GM23248 (cell line): Measurements from ENCODE around the gene PHPT1. TPM values are rescaled to one million over a fixed set of nuclear protein-coding genes. Genes with fewer than 3 reads are reported as not detected.
"Not testable (repeated sequence)": the region's sequence is repeated elsewhere in the genome, so short reads cannot be mapped to it uniquely, and the experiment has no call there.

Experiments
- DNase-seq: peaks from one replicate; pipeline ENCODE4 v3.0.0-alpha.2; 2015
- H2AFZ ChIP-seq: fragments of 200-600 bp; sonication (generic); 2 replicates; pipeline ENCODE4 v1.6.1; 2016; ENCODE audit warnings: antibody characterized with exemption
- H3F3A ChIP-seq: fragments of 200-600 bp; sonication (generic); 2 replicates; pipeline ENCODE4 v1.6.1; 2016; ENCODE audit warnings: mild to moderate bottlenecking, antibody characterized with exemption, mixed run types; ENCODE audit not compliant: insufficient read depth
- H3K27ac ChIP-seq: fragments of 200-600 bp; sonication (generic); 2 replicates; pipeline ENCODE4 v1.5.1; 2016; ENCODE audit warnings: mild to moderate bottlenecking
- H3K27me3 ChIP-seq: fragments of 200-600 bp; sonication (generic); replicated peaks from 2 replicates; pipeline ENCODE4 v1.6.1; 2016; ENCODE audit warnings: mild to moderate bottlenecking; ENCODE audit not compliant: insufficient read depth
- H3K36me3 ChIP-seq: fragments of 200-600 bp; sonication (generic); 2 replicates; pipeline ENCODE4 v1.6.1; 2016; ENCODE audit warnings: low read depth, mild to moderate bottlenecking
- H3K4me1 ChIP-seq: fragments of 200-600 bp; sonication (generic); 2 replicates; pipeline ENCODE4 v1.6.1; 2016; ENCODE audit warnings: mild to moderate bottlenecking; ENCODE audit not compliant: insufficient read depth
- H3K4me2 ChIP-seq: fragments of 200-600 bp; sonication (generic); one replicate; pipeline ENCODE4 v1.6.1; 2016; ENCODE audit warnings: mild to moderate bottlenecking; ENCODE audit not compliant: unreplicated experiment
- H3K4me3 ChIP-seq: fragments of 200-600 bp; sonication (generic); 2 replicates; pipeline ENCODE4 v1.5.1; 2016; ENCODE audit warnings: mild to moderate bottlenecking
- H3K79me2 ChIP-seq: fragments of 200-600 bp; sonication (generic); 2 replicates; pipeline ENCODE4 v1.6.1; 2016; ENCODE audit warnings: mild to moderate bottlenecking; ENCODE audit not compliant: insufficient read depth
- H3K9ac ChIP-seq: fragments of 200-600 bp; sonication (generic); 2 replicates; pipeline ENCODE4 v1.6.1; 2016; ENCODE audit warnings: mild to moderate bottlenecking
- H3K9me2 ChIP-seq: fragments of 200-600 bp; sonication (generic); 2 replicates; pipeline ENCODE4 v1.6.1; 2016; ENCODE audit warnings: mixed run types, mild to moderate bottlenecking, moderate library complexity; ENCODE audit not compliant: insufficient read depth
- H3K9me3 ChIP-seq: fragments of 200-600 bp; sonication (generic); one replicate; pipeline ENCODE4 v1.6.1; 2017; ENCODE audit warnings: low read depth
- H4K20me1 ChIP-seq: fragments of 200-600 bp; sonication (generic); 2 replicates; pipeline ENCODE4 v1.6.0; 2016; ENCODE audit not compliant: insufficient read depth
- EZH2 ChIP-seq: fragments of 200-600 bp; sonication (generic); IDR thresholded peaks from 2 replicates; pipeline ENCODE4 v1.6.1; 2018; ENCODE audit warnings: antibody characterized with exemption, mild to moderate bottlenecking; ENCODE audit not compliant: insufficient read depth, poor library complexity, severe bottlenecking
- EZH2phosphoT487 ChIP-seq: fragments of 200-600 bp; sonication (generic); IDR thresholded peaks from 2 replicates; pipeline ENCODE4 v1.6.1; 2018; ENCODE audit warnings: antibody characterized with exemption, moderate library complexity, mild to moderate bottlenecking, low read depth; ENCODE audit not compliant: insufficient read depth
- WGBS, 2 experiments: methylation state at CpG; one replicate each; pipeline ENCODE4 v1.1.6; 2015 to 2017; ENCODE audit warnings: low lambda C conversion rate in 2 of 2, low coverage in 1 of 2; ENCODE audit errors: missing lambda C conversion rate in 2 of 2; 5-methylcytosine and 5-hydroxymethylcytosine counted together
- in situ Hi-C: fragments of 300-500 bp; cut with MboI; formaldehyde crosslinking; loops from 2 replicates; pipeline ENCODE4 v1.15.0; 2020
- polyA plus RNA-seq: library from polyadenylated mRNA; unstranded; fragments of >200 nt; fragmentation: Nextera tagmentation; extraction: Ambion mirVana; gene quantifications from 2 replicates; pipeline ENCODE4 v1.2.1, GENCODE V29; 2016
- total RNA-seq: library from RNA; depleted of rRNA; stranded (reverse); fragments of >200 nt; shearing (Covaris generic); gene quantifications from 2 replicates; pipeline ENCODE4 v1.2.3, GENCODE V29; 2014; rRNA removed

The PHPT1 gene
- total RNA-seq (71.1 and 84.6 TPM in 2 replicates), polyA plus RNA-seq (295 and 302 TPM in 2 replicates)

GRCh38 chr9:136849038-136849959 lies at the start of gene PHPT1:
PHPT1 (plus strand) TSS chr9:136849409; CDS start chr9:136849431, 22 bp downstream.
- Histone ChIP-seq H3K4me3 (peak within 1 kb of the TSS; percentile 84), H3K4me1 (no peaks in the 10 kb centered on the region), H3K9ac (peak within 1 kb of the TSS; percentile 83), H3K4me2 (peak within 1 kb of the TSS; percentile 89), H3F3A (no peaks in the 10 kb centered on the region), H2AFZ (peak within 1 kb of the TSS; percentile 62; the same call in 1 of the 2 replicates), H3K27ac (peak within 1 kb of the TSS; percentile 82), H3K9me2 (no peaks in the 10 kb centered on the region), H4K20me1 (no peaks in the 10 kb centered on the region), H3K79me2 (peaks cover 7% of the 10 kb centered on the region; the same call in 1 of the 2 replicates), H3K27me3 (0 out of 2 replicates have a peak, but pooled peaks cover 3% of the 10 kb centered on the region), H3K36me3 (no peaks in the 10 kb centered on the region), H3K9me3 (no peaks in the 10 kb centered on the region)
- in situ Hi-C loops = no loop called here
- no peak for TF ChIP-seq EZH2
- TF ChIP-seq EZH2phosphoT487 = no peak
- DNase-seq = peak; percentile 100
- 1% methylated on average over 33 to 77 of the region's 77 CpGs for WGBS, 2 experiments

- no peaks in the 10 kb centered on the region for H3K79me2 ChIP-seq
- peaks cover 50% of the 10 kb centered on the region for H3K27me3 ChIP-seq
- TF ChIP-seq EZH2 = no peak
- no peak for TF ChIP-seq EZH2phosphoT487
- H3K9me3 ChIP-seq = no peaks in the 10 kb centered on the region
- 0 out of 2 replicates have a peak, but pooled peaks cover 3% of the 10 kb centered on the region for H3K4me1 ChIP-seq
- H3K9ac ChIP-seq = no peak overlapping the region
- no peak overlapping the region for H3K27ac ChIP-seq
- H4K20me1 ChIP-seq = no peaks in the 10 kb centered on the region
- no peaks in the 10 kb centered on the region for H3K36me3 ChIP-seq
- H2AFZ ChIP-seq = no peak overlapping the region
- WGBS, 2 experiments = 2% methylated on average over 41 to 56 of the region's 63 CpGs
- H3K4me2 ChIP-seq = peak overlapping the region; percentile 56
- in situ Hi-C loops = no loop called here
- 0 out of 2 replicates have a peak, but pooled peaks cover 4% of the 10 kb centered on the region for H3F3A ChIP-seq
- peak overlapping the region; percentile 40 for H3K4me3 ChIP-seq
- no peaks in the 10 kb centered on the region for H3K9me2 ChIP-seq
- peak; percentile 67 for DNase-seq
Measured at GRCh38 chr9:136799854-136800657, 49.2 kb upstream of the PHPT1 start.

GRCh38 chr9:136802321-136802720 lies 46.9 kb upstream of the PHPT1 start:
- Histone ChIP-seq H3K4me2 (no peak overlapping the region), H3K27ac (no peak overlapping the region), H3K4me1 (0 out of 2 replicates have a peak, but pooled peaks cover 3% of the 10 kb centered on the region), H3K4me3 (no peak overlapping the region), H4K20me1 (no peaks in the 10 kb centered on the region), H3K9ac (no peak overlapping the region), H2AFZ (no peak overlapping the region), H3K36me3 (no peaks in the 10 kb centered on the region), H3K27me3 (peaks cover 42% of the 10 kb centered on the region), H3K9me2 (no peaks in the 10 kb centered on the region), H3K9me3 (no peaks in the 10 kb centered on the region), H3K79me2 (no peaks in the 10 kb centered on the region), H3F3A (0 out of 2 replicates have a peak, but pooled peaks cover 4% of the 10 kb centered on the region)
- 68 to 76% methylated on average over 6 of the region's 6 CpGs for WGBS, 2 experiments
- DNase-seq = no peak
- TF ChIP-seq EZH2phosphoT487 (no peak), EZH2 (no peak)
- in situ Hi-C loops = no loop called here

GRCh38 chr9:136803009-136803550 lies 46.1 kb upstream of the PHPT1 start:
- in situ Hi-C loops, H3K9ac ChIP-seq, H2AFZ ChIP-seq, H4K20me1 ChIP-seq, H3K4me3 ChIP-seq, DNase-seq, H3K79me2 ChIP-seq, H3F3A ChIP-seq, H3K9me2 ChIP-seq, H3K36me3 ChIP-seq, H3K27ac ChIP-seq, H3K4me2 ChIP-seq, H3K4me1 ChIP-seq, H3K9me3 ChIP-seq: not testable (repeated sequence)
- WGBS, 2 experiments = 70 to 81% methylated on average over 3 to 5 of the region's 9 CpGs
- H3K27me3 ChIP-seq = peaks cover 38% of the 10 kb centered on the region
